Forelimb muscle (tissue), 1 donor: Measurements from ENCODE around the gene DDR1. TPM values are rescaled to one million over a fixed set of nuclear protein-coding genes. Genes with fewer than 3 reads are reported as not detected.
"Not testable (repeated sequence)": the region's sequence is repeated elsewhere in the genome, so short reads cannot be mapped to it uniquely, and the experiment has no call there.

Experiments
- DNase-seq: peaks from one replicate; pipeline ENCODE4 v3.0.0-alpha.2; 2013; ENCODE audit warnings: low read depth
- polyA plus RNA-seq: library from polyadenylated mRNA; unstranded; fragments of 120-200 nt; gene quantifications from one replicate; pipeline ENCODE4 v1.2.1, GENCODE V29; 2013; ENCODE audit not compliant: insufficient read length

DDR1 gene
- polyA plus RNA-seq, 1 donor, result 65.4 TPM

- no peak for DNase-seq
Measured at GRCh38 chr6:30917487-30917886, 33.2 kb downstream of the DDR1 start.

DNA sequence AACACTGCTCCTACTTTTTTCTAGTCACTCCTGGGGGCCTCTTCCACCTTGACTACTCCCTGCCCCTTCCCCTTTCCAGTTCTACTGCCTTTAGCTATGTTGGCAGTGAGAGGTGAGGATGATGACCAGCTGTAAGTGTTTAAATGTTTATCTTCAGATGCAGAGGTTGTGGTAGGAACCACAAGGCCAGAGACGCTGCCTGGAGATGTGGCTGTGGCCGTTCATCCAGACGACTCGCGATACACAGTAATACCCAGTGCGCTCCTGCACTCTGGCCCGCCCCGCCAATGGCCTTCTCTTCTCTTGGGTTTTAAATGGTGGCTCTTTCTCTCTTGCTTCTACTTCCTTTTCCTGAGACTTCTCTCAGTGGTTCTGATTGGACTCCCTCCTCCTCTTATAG is 34.4 kb downstream of the DDR1 start:
- DNase-seq, result no peak

DNA sequence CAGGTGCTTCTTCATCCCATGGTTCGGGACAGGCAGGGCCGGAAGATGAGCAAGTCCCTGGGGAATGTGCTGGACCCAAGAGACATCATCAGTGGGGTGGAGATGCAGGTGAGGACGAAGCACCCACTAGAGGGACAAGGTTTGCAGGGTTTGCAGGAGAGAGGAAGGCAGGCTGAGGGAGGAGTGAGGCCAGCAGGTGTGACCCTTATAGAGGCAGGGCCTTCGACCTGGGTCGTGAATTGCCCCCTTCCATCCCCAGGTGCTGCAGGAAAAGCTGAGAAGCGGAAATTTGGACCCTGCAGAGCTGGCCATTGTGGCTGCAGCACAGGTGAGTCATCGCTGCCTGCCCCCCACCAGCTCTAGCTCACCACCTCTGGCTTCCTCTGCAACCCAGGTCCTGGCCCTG is 38.1 kb downstream of the DDR1 start:
- DNase-seq, result no peak

DNA sequence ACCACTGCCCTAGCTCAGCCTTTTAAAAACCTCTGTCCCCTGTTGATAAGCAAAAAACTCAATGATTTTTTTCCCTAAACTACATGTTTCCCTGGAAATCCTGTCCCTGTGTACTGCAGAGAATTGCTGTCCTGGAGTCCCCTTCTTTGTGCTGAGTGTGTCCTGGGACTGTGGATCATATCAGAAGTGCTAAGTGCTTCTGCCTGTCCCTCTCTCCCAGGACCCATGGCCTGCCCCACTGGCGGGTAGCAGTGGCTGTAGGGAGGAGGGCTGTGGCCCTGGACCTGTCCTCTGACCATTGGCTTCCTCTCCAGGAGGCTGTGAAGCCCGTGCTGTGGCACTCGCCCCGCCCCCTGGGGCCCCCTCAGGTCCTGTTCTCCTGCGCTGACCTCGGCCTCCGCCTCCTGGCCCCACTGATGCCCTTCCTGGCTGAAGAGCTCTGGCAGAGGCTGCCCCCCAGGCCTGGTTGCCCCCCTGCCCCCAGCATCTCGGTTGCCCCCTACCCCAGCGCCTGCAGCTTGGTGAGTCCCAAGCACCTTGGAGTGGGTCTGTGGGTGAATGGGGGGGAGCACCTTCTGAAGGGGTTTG is 39.8 kb downstream of the DDR1 start:
- not testable (repeated sequence) for DNase-seq

GRCh38 chr6:30926644-30927043 is 42.3 kb downstream of the DDR1 start:
- DNase-seq, result no peak

DNA sequence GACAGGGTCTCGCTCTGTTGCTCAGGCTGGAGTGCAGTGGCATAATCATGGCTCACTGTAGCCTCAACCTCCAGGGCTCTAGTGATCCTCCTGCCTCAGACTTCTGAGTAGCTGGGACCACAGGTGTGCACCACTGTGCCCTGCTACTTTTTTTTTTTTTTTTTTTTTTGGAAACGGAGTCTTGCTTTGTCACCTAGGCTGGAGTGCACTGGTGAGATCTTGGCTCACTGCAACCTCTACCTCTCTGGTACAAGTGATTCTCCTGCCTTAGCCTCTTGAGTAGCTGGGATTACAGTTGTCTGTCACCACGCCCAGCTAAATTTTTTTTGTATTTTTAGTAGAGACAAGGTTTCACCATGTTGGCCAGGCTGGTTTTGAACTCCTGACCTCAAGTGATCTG is 42.8 kb downstream of the DDR1 start:
- DNase-seq, result not testable (repeated sequence)

DNA sequence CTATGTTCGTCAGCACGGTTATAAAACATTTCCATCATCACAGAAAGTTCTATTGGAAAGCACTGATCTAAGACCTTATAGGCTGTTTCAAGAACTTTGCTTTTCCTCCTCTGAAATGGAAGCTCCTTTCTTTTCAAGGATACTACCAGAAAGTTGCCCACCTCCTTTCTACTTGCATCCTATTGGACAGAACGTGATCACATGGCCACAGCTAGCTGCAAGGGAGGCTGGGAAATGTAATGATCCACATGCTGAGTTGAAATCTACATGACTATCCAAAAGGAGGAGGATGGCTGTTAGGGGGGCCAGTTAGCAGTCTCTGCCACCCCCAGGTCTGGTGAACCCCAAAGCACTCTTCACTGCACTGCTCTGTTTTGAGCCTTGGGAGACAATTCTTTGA is 44.4 kb downstream of the DDR1 start:
- DNase-seq, result no peak

DNA sequence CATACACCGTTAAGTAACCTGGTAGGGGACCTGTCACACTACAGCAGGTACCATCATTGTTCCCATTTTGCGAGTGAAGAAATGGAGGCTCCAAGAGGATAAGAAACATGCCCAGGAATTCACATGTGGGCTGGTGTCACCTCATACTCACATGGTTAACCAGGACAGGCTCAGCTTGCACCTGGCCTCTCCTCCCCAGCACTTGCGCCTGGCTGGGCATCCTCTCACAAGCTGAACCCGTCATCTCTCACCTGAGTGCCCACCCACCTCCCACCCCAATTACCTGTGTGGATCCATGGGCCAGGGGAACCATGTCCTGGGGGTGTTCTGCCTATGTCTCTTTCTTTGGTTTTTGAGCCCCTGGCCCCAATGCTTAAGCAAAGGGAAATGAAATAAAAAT is 46.2 kb downstream of the DDR1 start:
- no peak for DNase-seq

DNA sequence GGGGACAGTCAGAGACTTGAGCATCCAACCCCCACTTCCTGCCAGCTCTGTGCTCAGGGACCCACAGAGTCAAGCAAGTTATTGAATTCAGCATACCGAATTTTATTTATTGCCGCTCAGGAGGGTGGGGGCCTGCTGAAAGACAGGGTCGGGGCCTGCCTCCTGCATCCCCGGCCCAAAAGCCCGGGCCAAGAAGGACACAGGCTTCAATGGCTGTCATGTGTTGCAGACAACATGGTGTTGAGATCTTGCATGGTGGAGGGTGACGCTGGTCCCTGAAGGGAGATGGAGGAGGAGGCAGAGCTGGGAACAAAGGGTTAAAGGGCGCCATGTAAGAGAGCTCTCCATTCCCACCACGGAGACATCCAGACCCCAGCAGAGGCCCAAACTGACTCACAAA is 47.0 kb downstream of the DDR1 start:
- no peak for DNase-seq

DNA sequence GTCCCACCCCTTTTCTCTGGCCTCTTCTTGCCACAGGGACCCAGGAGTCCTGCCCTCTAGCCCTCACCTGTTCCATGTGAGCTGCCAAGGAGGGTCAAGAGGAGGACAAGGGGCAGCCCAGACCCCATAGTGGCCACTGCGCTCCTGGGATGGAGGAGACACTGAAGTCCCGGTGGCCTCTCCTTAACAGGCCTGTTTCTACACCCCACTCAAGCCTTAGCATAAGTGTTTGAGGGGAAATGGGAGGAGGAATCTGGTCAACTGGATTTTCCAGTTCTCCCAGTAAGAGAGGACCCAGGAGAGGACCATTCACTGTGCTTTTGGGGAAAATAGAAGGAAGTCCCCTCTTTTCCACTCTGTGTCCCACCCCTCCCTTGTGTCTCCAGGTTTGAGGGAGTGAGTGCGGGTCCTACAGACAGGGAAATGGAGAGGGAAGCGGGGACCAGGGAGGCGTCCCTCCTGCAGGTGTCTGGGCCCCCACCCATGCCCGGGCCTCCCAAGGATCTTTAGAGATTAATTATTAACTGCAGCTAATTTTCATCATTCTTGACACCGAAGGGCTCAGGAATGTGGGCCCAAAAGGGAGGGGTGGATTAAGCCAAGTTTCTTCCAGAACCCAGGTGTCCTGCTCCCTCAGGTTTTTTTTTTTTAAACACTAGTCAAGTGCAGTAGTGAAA is 47.8 kb downstream of the DDR1 start, which contains the start of gene SFTA2:
Gene SFTA2 (minus strand): TSS at position 202 of the 677 bp plus-strand sequence. CDS start 74 bp downstream, at position 128.
- no peak for DNase-seq

- no peak for DNase-seq
Measured at GRCh38 chr6:30932665-30933365, 48.5 kb downstream of the DDR1 start.

GRCh38 chr6:30935018-30935417 is 50.7 kb downstream of the DDR1 start:
- DNase-seq, result no peak

DNA sequence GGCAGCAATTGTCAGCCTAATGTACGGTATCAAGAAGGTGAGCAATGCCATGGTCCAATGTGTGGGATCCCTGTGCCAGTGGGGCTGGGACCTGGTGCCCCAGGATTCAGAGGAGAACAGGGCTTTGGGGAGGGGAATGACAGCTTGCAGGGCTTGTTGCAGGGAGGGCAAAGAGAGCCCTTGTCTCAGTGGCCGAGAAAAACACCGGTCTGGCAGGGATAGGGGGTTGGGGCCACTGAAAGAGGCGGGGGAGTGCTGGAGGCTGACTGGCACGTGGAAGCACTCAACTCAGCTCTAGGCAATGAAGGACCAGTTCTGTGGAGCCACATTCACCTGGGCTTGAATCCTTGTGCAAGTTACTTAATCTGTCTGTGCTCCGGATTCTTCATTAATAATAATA is 52.9 kb downstream of the DDR1 start:
- DNase-seq, result no peak

DNA sequence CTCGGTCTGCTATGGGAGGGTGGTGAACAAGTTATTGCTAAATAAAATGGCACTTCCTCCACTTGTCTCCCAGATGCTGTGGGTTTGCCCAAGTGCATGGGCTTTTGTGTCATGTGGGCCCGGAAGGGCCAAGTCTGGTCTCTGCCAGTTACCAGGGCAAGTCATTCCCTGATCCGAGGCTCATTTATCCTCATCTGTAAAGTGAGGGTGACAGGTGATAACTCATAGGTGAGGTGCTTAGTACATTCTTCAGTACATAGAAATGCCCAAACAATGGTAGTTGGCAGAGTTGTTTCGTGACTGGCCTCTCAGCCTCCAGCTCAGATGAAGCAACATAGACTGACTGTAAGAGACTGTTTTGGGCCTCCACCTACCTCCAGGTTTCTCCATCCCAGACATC is 54.4 kb downstream of the DDR1 start:
- DNase-seq, result no peak

DNA sequence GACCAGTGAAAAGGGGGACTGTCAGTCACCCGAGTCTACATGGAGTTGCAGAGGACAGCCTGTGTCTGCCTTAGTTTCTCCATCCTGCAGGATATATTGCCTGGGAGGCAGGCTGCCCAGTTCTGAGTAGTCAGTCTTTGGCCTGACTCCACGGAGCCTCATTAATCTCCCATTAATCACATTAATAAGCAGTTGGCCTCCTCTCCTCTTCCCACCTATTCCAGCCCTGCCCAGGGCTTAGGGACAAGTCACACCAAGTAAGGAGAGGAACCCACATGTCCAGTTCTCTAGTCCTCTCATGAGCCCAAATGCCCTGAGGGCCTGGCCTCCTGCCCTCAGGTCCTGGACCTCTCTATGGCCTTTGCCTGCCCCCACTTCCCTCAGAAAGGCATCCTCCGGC is 55.2 kb downstream of the DDR1 start:
- DNase-seq, result no peak

DNA sequence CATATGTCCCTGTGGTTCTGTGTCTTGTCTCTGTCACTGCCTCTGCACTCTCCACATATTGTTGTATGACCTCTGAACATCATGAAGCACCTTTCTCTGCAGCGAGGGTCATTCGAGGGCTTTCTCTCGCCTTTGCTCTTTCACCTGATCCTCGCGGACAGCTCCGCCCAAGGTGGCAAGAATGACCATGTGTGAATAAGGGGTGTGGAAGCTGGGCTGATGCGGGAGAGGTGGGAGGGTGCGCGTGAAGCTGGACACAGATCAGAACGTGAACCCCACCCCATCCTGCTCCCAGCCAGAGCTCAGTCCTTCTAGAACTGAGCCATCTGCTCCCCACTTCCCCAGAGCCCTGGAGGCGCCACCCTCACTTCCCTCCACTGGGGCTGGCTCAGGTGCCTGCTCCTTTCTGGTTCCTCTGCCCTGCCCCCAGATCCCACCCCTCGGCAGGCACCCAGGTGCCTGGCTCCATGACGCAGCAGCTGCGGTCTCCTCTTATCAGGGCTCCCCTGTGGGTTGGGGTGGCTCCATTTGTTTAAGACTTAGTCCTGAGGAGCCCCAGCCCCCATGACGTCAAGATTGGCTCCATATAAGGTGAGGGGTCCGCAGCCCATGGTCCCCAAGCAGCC is 56.2 kb downstream of the DDR1 start, which contains the start of gene MUCL3:
Gene MUCL3 (plus strand): TSS at position 613 of the 626 bp plus-strand sequence. CDS start 27 bp downstream, outside the sequence.
- DNase-seq, result no peak

GRCh38 chr6:30942338-30943060 is 58.2 kb downstream of the DDR1 start:
- DNase-seq, result no peak

- no peak for DNase-seq
Measured at GRCh38 chr6:30944051-30944450, 59.7 kb downstream of the DDR1 start.

DNA sequence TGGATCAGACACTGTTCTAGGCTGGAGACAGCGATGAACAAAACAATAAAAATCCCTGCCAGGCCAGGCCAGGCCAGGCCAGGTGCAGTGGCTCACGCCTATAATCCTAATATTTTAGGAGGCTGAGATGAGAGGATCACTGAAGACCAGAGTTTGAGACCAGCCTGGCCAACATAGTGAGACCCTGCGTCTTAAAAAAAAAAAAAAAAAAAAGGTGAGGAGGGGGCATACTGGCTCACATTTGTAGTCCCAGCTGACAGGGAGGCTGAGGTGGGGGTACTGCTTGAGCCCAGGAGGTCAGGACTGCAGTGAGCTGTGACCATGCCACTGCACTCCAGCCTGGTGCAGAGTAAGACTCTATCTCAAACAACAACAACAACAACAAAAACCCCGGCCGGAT is 61.0 kb downstream of the DDR1 start:
- no peak for DNase-seq

DNA sequence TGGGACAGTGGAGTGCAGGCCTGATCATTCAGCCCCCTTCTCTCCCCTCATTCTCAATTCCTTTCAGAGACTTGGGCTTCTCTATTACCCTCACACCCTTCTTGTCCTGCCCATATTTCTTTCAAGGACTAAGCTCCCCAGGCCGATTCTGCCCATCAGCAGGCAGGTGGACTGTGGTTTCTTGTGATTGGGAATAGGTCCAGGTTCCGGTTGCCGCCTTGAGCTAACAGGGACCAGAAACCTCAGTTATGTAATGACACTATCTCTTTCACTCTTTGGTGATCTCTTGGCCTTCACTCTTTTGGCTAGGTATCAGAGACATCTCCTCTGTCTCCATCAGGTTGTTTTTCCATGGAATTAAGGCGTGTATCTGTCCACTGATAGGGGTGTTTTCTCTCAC is 62.9 kb downstream of the DDR1 start:
- DNase-seq, result no peak

GRCh38 chr6:30948811-30949210 is 64.5 kb downstream of the DDR1 start:
- no peak for DNase-seq
